ENCODE data around the gene BHMT. TPM values are rescaled to one million over a fixed set of nuclear protein-coding genes. Genes with fewer than 3 reads are reported as not detected.

BHMT gene
- total RNA-seq (2014; rRNA removed; shearing (Covaris generic)) (2.3 and 4.2 TPM in 2 replicates), polyA plus RNA-seq (2016; fragmentation: Nextera tagmentation; extraction: Ambion mirVana) (1.4 and 2.6 TPM in 2 replicates)
- long read RNA-seq: 0 reads

DNA sequence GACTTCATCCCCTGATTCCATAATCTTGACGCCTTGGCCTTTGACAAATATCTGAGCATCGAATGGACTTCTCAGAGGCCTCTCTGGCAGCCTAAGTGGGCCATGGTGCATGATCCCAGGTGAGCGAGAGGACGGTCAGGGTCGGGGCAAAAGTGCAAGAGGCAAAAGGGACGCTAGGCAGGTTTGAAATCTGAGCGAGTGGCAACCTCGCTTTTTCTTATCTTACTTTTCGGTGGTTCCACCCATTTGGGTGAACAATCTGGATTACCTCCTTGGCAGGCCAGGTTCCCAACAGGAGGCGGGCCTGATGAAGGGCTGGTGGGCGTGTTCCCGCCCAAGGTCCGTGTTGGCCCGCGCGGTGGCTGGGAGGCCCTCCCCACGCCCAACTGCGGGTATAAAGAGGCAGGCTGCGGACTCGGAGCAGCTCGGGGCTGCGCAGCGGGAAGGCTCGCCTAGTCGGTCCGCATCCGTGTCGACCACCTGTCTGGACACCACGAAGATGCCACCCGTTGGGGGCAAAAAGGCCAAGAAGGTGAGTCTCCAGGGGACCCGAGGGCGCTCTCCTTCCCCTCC is at the start of gene BHMT:
BHMT (plus strand) TSS at position 423 of the 573 bp plus-strand sequence; CDS start at position 500, 77 bp downstream.
- no peaks in the 10 kb centered on the region for H4K20me1 ChIP-seq (replicated peaks; ENCODE audit: insufficient read depth)
- Mint-ChIP-seq H3K4me3 (peak within 1 kb of the TSS; percentile 83), H3K27ac (no peak within 1 kb of the TSS), H3K36me3 (ENCODE audit: low read depth) (no peaks in the 10 kb centered on the region), H3K9me3 (no peaks in the 10 kb centered on the region), H3K27me3 (ENCODE audit: insufficient read depth, low read depth, poor library complexity) (peaks cover 26% of the 10 kb centered on the region), H3K4me1 (peaks cover 3% of the 10 kb centered on the region; the same call in 2 of the 3 replicates)
- peak; percentile 66 for DNase-seq (ENCODE audit: low spot score)
- H3K79me2 ChIP-seq (replicated peaks; ENCODE audit: insufficient read depth): no peaks in the 10 kb centered on the region
- H3K4me1 ChIP-seq (ENCODE audit: insufficient read depth): peaks cover 7% of the 10 kb centered on the region; the same call in 1 of the 2 replicates
- no peaks in the 10 kb centered on the region for H3K36me3 ChIP-seq (ENCODE audit: insufficient read depth)
- H2AFZ ChIP-seq: peak within 1 kb of the TSS; percentile 99
- H3F3A ChIP-seq (replicated peaks; ENCODE audit: low read depth): no peaks in the 10 kb centered on the region
- H3K27me3 ChIP-seq (ENCODE audit: insufficient read depth): peaks cover 47% of the 10 kb centered on the region
- TF ChIP-seq STAT1 (IDR thresholded peaks at IDR 0.05; ENCODE audit: unreplicated experiment) (no peak), EZH2 (IDR thresholded peaks at IDR 0.05; ENCODE audit: low read depth, unreplicated experiment) (peak; percentile 30), POLR2AphosphoS5 (IDR thresholded peaks at IDR 0.05; ENCODE audit: low read depth) (peak; percentile 33; the same call in 1 of the 2 replicates)
- ATAC-seq: peak; percentile 84
- no peak within 1 kb of the TSS for H3K27ac ChIP-seq (ENCODE audit: low read depth)
- peak within 1 kb of the TSS; percentile 85 for H3K4me3 ChIP-seq
- no peaks in the 10 kb centered on the region for H3K9me2 ChIP-seq (ENCODE audit: insufficient read depth)
- peak within 1 kb of the TSS; percentile 96 for H3K4me2 ChIP-seq

- no peaks in the 10 kb centered on the region for H3K27me3 ChIP-seq (ENCODE audit: insufficient read depth)
- H3K27me3 Mint-ChIP-seq (ENCODE audit: insufficient read depth, low read depth, poor library complexity): no peaks in the 10 kb centered on the region
- H3K27ac ChIP-seq (ENCODE audit: low read depth): no peak overlapping the region
- no peaks in the 10 kb centered on the region for H3K9me2 ChIP-seq (ENCODE audit: insufficient read depth)
- 0 out of 2 replicates have a peak, but pooled peaks cover 8% of the 10 kb centered on the region for H3K4me1 ChIP-seq (ENCODE audit: insufficient read depth)
- no peaks in the 10 kb centered on the region for H3K36me3 Mint-ChIP-seq (ENCODE audit: low read depth)
- no peaks in the 10 kb centered on the region; the same call in 1 of the 2 replicates for H4K20me1 ChIP-seq (replicated peaks; ENCODE audit: insufficient read depth)
- H3K36me3 ChIP-seq (ENCODE audit: insufficient read depth): no peaks in the 10 kb centered on the region
- H3K9me3 Mint-ChIP-seq: no peaks in the 10 kb centered on the region
- ATAC-seq (no peak), DNase-seq (ENCODE audit: low spot score) (no peak)
- 0 out of 2 replicates have a peak overlapping the region, but pooled peaks have one; percentile 38 for H2AFZ ChIP-seq
- H3F3A ChIP-seq (replicated peaks; ENCODE audit: low read depth): no peaks in the 10 kb centered on the region
- H3K4me3 ChIP-seq: no peak overlapping the region
- H3K4me3 Mint-ChIP-seq: no peak overlapping the region
- no peaks in the 10 kb centered on the region for H3K79me2 ChIP-seq (replicated peaks; ENCODE audit: insufficient read depth)
- H3K4me2 ChIP-seq: no peak overlapping the region
- peaks cover 6% of the 10 kb centered on the region; the same call in 1 of the 3 replicates for H3K4me1 Mint-ChIP-seq
- no peak overlapping the region for H3K27ac Mint-ChIP-seq
- TF ChIP-seq NANOG (IDR thresholded peaks at IDR 0.05; ENCODE audit: borderline replicate concordance) (no peak), ZNF114 (CRISPR knock-in tag; IDR thresholded peaks at IDR 0.05) (no peak), ETS1 (IDR thresholded peaks at IDR 0.05) (no peak), CREB1 (CRISPR knock-in tag; IDR thresholded peaks at IDR 0.05; ENCODE audit: low read depth) (no peak), POLR2AphosphoS5 (IDR thresholded peaks at IDR 0.05; ENCODE audit: low read depth) (no peak), STAT1 (IDR thresholded peaks at IDR 0.05; ENCODE audit: unreplicated experiment) (no peak), EZH2phosphoT487 (IDR thresholded peaks at IDR 0.05; ENCODE audit: unreplicated experiment) (no peak), ZNF331 (CRISPR knock-in tag; IDR thresholded peaks at IDR 0.05; ENCODE audit: low read depth) (no peak), EZH2 (IDR thresholded peaks at IDR 0.05; ENCODE audit: low read depth, unreplicated experiment) (no peak), JUNB (IDR thresholded peaks at IDR 0.05; ENCODE audit: unreplicated experiment) (no peak)
- TF ChIP-seq, protein P1, sequence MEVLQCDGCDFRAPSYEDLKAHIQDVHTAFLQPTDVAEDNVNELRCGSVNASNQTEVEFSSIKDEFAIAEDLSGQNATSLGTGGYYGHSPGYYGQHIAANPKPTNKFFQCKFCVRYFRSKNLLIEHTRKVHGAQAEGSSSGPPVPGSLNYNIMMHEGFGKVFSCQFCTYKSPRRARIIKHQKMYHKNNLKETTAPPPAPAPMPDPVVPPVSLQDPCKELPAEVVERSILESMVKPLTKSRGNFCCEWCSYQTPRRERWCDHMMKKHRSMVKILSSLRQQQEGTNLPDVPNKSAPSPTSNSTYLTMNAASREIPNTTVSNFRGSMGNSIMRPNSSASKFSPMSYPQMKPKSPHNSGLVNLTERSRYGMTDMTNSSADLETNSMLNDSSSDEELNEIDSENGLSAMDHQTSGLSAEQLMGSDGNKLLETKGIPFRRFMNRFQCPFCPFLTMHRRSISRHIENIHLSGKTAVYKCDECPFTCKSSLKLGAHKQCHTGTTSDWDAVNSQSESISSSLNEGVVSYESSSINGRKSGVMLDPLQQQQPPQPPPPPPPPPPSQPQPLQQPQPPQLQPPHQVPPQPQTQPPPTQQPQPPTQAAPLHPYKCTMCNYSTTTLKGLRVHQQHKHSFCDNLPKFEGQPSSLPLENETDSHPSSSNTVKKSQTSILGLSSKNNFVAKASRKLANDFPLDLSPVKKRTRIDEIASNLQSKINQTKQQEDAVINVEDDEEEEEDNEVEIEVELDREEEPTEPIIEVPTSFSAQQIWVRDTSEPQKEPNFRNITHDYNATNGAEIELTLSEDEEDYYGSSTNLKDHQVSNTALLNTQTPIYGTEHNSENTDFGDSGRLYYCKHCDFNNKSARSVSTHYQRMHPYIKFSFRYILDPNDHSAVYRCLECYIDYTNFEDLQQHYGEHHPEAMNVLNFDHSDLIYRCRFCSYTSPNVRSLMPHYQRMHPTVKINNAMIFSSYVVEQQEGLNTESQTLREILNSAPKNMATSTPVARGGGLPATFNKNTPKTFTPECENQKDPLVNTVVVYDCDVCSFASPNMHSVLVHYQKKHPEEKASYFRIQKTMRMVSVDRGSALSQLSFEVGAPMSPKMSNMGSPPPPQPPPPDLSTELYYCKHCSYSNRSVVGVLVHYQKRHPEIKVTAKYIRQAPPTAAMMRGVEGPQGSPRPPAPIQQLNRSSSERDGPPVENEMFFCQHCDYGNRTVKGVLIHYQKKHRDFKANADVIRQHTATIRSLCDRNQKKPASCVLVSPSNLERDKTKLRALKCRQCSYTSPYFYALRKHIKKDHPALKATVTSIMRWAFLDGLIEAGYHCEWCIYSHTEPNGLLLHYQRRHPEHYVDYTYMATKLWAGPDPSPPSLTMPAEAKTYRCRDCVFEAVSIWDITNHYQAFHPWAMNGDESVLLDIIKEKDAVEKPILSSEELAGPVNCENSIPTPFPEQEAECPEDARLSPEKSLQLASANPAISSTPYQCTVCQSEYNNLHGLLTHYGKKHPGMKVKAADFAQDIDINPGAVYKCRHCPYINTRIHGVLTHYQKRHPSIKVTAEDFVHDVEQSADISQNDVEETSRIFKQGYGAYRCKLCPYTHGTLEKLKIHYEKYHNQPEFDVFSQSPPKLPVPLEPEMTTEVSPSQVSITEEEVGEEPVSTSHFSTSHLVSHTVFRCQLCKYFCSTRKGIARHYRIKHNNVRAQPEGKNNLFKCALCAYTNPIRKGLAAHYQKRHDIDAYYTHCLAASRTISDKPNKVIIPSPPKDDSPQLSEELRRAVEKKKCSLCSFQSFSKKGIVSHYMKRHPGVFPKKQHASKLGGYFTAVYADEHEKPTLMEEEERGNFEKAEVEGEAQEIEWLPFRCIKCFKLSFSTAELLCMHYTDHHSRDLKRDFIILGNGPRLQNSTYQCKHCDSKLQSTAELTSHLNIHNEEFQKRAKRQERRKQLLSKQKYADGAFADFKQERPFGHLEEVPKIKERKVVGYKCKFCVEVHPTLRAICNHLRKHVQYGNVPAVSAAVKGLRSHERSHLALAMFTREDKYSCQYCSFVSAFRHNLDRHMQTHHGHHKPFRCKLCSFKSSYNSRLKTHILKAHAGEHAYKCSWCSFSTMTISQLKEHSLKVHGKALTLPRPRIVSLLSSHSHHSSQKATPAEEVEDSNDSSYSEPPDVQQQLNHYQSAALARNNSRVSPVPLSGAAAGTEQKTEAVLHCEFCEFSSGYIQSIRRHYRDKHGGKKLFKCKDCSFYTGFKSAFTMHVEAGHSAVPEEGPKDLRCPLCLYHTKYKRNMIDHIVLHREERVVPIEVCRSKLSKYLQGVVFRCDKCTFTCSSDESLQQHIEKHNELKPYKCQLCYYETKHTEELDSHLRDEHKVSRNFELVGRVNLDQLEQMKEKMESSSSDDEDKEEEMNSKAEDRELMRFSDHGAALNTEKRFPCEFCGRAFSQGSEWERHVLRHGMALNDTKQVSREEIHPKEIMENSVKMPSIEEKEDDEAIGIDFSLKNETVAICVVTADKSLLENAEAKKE (CRISPR knock-in tag; IDR thresholded peaks at IDR 0.05): no peak
- TF ChIP-seq, protein P2, sequence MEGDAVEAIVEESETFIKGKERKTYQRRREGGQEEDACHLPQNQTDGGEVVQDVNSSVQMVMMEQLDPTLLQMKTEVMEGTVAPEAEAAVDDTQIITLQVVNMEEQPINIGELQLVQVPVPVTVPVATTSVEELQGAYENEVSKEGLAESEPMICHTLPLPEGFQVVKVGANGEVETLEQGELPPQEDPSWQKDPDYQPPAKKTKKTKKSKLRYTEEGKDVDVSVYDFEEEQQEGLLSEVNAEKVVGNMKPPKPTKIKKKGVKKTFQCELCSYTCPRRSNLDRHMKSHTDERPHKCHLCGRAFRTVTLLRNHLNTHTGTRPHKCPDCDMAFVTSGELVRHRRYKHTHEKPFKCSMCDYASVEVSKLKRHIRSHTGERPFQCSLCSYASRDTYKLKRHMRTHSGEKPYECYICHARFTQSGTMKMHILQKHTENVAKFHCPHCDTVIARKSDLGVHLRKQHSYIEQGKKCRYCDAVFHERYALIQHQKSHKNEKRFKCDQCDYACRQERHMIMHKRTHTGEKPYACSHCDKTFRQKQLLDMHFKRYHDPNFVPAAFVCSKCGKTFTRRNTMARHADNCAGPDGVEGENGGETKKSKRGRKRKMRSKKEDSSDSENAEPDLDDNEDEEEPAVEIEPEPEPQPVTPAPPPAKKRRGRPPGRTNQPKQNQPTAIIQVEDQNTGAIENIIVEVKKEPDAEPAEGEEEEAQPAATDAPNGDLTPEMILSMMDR (conservative IDR thresholded peaks at IDR 0.05; ENCODE audit: low read depth in 2 of 2): no peak
Measured at GRCh38 chr5:79062436-79062835, 49.2 kb upstream of the BHMT start.

Measured in GM23338 (cell line).